Activated T-cell treated with anti-CD3 and anti-CD28 coated beads for 4 hours (primary cell): ENCODE results near the gene CDK11A.
"Not testable (repeated sequence)": the region's sequence is repeated elsewhere in the genome, so short reads cannot be mapped to it uniquely, and the experiment has no call there.

ENCODE experiments used
- DNase-seq: peaks from one replicate; pipeline ENCODE4 v3.0.0-alpha.2; 2020

The CDK11A gene

DNA sequence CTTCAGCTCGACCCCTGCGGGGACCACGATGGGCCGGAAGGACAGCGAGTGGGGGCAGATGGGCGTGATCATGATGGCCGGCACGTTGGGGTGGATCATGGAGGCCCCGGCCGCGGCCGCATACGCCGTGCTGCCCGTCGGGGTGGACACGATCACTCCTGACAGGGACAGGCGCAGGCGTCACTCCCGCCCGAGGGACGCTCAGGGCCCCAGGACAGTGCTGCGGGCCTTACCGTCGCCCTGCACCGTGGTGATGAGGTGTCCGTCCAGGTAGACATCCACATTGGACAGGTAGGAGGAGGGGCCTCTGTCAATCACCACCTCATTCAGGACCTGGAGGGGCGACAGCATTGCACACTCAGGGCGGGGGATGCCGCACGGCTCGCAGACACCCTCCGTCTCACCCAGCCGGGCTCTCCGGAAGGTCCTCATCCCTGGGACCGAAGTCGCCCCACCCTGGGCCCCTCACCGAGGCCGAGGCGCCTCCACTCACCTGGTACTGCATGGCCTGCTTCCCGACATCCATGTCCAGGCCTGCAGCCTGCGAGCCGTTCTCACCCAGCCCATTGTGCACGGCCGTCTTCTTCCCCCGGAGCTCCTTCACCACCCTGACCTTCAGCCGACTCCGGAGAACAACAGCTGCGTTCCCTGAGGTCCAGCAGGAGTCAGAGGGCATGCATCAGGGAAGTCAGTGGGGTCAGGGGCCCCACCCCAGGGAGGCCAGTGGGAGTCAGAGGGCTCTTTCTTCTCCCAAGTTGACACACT is 30.1 kb upstream of the CDK11A start:
- DNase-seq = no peak

DNA sequence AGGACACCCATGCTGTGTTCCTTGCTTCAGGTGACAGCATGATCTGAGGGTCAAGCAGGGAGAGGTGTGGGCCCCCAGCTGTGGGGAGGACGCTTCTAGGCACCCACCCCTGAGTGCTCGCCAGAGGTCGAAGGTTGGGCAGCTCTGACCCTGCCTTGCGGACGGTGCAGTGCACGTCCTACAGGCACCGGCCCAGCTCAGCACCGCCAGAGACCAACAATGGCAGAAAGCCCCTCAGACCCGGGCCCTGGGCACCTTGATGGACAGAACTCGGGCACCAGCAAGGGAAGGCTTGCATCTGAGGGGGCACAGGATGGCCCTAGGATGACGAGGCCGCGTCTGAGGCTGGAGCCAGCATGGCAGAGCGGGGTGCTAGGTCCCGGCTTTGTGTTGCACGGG is 29.4 kb upstream of the CDK11A start:
- no peak for DNase-seq

DNA sequence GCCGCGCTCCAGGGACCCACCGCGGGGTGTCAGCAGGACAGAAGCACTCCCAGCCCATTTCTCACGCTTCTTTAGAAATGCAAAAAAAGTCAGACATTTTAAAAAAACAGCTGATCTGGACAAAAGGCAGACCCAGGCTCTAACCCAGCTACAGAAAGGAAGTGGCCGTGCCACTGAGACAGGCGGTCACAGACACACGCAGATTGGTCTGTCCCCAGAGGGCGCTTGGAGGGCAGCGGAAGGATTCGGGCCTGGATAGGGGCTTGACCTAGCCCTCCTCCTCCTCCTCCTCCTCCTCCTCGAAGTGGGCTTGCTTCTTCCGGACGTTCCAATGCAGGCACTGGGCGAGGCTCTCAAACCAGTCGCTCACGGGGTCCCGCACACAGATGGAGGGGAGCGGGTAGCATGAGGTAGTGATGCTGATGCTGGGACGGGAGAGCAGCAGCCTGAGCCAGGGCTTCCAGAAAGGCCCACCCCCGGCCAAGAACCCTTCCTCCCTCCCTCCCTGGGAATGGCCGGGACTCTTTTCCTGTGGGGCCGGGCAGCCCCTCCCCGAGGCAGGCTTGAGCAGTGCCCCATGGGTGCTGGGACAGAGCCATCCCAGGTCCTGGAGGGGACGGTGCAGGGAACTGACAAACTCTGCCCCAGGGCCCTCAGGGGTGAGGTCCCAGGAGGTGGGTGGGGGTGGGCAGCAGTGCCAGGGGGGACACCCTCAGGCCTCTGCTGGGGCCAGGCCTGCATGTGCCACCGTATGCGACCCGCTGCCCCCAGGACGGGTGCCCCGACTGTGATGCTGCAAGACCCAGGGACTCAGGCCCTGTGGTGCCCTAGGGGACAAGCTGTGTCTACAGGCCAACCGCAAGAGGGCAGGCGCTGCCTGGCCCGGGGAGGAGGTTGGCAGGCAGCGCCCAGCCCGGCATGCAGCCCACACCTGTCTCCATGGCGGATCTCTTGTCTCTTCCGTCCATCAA is 28.8 kb upstream of the CDK11A start:
- DNase-seq = no peak

DNA sequence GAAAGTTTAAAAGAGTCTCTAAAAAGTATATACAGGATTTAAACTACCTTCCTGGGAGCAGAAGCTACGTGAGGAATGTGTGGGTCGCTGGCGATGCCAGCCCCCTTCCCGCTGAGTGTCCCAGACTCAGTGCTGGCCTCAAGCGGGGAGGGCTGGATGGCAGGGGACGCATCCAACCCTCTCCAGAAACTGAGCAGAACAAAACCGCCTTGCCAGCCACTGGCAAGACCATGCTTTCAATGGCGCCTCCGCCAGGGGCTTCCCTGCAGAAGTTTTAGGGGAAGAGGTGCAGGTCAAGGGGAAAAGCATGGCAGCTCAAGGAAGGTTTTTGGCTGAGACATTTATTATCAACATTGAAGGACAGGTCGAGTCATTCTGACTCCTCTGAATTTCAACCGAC is 28.0 kb upstream of the CDK11A start:
- no peak for DNase-seq

DNA sequence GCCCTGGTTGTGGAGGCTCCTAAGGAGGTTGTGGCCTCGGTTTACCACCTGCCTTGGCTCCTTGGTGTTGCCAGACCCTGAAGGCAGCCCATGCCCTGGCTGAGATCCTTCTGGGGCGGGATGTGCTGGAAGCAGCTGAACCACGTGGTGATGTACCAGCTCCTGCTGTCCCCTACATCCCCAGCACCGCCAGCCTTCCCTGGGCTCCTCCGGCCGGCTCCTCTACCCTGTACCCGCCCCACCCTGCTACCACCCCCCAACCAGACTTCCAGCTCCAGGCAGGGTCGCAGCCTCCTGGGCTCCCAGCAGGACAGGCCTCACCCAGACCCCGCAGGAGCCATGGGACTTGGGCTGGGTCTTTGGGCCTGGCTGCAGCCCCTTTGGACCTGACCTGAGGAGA is 25.8 kb upstream of the CDK11A start:
- DNase-seq = not testable (repeated sequence)

DNA sequence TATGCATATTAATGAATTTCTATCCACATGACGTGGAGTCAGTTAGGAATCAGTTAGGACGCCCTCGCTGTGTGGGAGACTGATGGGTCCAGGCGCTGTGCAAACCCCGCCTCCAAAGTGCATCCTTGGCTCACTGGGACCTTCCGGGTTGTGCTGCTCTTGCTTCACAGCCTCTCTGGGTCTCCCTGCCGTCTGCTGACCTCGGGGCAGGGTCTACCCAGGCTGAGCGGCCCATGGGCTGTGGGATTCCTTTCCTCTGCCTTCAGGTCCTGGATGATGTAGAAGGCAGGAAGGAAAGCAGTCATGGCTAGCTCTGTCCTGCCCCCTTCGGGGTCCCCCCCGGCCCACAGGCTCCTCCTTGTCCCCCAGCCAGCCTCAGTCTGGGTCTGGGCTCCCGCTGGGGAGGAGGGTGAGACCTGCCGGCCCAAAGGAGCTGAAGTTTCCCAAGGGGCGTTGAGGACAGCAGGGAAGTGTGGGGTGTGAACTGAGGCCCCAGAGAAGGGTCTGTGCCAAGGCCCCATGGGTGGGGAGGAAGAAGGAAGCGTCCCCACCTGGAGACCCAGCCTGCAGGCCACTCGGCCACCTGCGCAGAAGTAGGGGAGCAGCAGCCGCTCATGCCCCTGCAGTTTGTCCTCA is 24.6 kb upstream of the CDK11A start:
- no peak for DNase-seq

DNA sequence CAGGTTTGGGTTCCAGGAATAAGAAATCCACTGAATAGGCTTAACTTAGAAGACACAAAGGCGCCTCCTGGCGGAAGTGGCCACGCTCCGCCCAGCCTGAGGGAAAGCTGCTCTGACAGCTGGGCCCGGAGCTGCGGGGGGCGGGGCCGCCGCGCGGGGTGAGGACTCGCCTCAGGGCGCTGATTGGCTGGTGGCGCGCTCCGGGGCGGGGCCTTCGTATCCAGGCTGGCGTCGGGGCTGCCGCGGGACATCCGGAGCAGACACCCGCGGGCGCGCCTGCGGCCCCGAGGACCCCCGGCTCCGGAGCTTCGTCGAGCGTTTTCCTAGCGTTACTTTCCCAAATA is 22.4 kb upstream of the CDK11A start:
- DNase-seq = not testable (repeated sequence)

DNA sequence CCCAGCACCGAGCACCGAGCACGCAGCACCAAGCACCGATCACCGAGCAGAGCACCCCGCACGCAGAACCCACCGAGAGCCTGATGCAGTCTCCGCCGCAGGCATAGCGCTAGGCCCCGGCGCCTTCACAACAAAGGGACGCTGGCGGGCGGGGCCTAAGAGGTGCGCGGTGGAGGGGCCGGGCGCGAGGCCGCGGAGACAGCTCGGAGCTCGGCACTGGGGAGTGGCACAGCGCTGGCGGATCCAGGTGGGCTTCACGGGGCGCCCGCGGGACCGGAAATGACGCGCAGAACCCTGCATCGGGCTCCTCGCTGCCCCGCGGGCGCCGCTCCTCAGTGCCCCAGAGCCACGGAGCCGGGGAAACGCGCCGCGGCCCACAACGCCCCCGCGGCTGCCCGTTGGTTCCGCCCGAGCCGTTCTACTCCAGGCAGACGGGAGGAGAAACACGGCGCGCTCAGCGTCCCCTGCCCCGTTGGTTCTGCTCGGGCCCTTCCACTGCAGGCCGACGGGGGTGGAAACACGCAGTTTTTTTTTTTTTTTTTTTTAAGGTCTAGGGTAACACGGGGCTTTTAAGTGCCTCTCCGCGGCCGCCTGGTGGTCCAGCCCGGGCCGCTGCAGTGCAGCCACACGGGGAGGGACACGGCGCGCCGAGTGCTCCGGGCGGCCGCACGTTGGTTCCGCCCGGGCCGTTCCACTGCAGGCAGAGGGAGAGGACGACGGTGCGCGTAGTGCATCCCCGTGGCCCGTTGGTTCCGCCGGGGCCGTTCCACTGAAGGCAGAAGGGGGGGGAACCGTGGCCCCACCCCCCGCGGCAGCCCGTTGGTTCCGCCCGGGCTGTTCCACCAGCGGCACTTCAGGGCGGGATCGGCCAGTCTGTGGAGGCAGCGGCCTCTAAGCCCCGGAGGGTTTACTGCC is 21.8 kb upstream of the CDK11A start:
- DNase-seq = peak; percentile 89

DNA sequence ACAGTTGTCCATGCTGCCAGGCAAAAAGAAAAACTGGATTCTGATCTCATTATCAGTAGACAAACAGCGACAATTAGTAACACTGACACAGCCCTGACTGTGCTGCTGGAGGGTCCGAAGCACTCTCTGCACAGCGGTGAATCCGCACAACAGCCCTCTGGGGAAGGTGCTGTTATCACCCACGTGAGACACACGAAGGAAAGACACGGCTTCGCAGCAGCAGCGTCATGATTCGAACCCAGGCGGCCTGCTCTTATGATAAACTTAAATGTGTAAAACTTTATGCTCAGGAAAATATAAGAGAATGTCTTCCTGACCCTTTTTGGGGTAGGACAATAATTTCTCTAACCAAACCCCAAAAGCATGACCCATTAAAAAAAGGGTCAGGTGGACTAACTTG is 18.4 kb upstream of the CDK11A start:
- not testable (repeated sequence) for DNase-seq

DNA sequence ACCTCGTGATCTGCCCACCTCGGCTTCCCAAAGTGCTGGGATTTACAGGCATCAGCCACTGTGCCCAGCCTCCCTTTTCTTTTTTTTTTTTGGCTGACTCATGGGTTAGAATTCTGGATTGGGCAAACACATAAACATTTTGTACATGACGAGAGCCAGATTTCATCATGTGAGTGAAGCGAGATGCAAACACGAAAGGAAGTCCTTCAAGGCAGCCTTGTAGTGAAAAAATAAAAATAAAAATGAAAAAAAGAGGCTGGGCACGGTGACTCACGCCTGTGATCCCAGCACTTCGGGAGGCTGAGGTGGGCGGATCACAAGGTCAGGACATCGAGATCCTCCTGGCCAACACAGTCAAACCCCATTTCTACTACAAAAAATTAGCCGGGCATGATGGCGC is 16.9 kb upstream of the CDK11A start:
- DNase-seq = not testable (repeated sequence)

DNA sequence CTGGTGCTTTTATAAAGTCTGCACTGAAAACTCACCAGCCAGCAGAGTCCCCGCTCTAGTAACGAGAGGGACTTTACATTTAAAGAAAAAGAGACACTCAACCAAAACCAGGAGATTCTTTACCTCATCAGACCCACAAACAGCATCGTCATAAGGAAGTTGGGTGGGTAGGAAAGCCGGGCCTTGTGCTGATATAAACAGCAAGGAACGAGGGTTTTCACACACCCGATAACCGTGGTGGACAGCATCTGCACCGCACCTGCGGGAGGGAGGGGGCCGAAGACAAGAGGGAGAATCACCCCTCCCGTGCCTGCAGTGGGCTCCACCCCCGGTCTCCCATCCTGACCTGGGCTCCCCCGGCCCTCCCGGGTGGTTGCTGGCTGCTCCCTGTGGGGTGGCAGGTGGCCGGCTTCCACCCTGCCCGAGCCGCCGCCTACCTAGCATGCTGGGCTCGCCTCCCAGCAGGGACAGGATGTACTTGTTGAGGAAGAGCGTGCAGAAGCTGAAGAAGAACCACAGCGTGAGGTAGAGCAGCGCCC is 14.7 kb upstream of the CDK11A start:
- not testable (repeated sequence) for DNase-seq

DNA sequence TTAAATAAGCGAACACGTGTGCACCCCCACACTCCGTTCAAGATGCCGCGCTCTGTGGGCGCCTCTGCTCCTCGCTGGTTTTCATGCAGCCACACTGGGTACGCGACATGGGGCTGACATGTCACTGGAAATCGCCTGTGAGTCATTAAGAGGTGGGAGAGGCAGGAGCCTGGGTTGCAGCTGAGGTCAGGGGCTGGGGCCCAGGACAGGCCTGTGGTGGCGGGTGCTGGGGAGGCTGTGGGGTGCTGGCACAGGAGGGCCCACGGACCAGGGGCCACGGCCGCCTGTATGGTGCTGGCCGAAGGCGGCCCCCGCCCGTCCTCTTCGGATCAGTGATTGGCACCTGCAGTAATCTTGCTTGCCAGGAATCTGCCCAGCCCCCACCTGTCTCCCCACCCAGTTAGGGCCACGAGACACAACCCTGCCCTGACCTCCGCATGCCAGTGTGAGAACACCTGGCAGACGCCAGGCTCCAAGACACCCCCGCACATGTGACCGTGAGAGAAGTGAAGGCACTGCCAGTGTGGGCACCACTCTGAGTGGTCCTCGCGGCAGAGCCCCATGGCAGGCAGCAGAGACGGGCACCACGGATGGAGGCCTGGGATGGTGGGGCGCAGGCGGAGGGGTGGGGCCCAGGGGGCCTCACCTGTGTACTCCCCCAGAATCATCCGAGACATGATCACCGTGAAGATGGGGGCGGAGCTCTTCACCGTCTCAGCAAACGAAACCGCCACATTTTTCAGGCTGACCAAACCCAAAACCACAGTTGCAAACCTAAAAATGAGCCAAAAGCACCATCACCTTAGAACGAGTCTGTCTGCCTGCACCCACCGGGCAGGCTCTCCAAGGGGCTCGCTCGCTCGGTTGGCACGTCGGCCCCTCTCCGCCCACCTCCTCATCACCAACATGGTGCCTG is 13.8 kb upstream of the CDK11A start:
- DNase-seq = not testable (repeated sequence)

DNA sequence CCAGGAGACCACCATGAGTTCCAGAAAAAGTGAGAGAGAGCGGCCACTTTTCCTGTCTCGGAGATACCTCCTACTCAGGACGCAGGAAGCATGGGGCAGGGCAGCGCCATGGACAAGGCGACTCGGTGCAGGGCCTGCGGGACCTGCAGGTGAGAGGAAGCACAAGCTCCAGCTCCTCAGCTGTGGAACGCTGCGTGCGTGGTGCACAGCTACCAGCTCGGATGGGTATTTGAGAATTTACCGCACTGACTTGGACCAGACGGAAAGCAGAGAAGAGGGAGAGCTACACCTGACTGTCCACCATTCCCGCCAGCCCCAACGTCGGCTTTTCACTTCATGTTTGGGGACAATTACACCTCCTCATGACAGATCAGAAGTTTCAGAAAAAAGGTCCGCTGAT is 8.2 kb upstream of the CDK11A start:
- no peak for DNase-seq

DNA sequence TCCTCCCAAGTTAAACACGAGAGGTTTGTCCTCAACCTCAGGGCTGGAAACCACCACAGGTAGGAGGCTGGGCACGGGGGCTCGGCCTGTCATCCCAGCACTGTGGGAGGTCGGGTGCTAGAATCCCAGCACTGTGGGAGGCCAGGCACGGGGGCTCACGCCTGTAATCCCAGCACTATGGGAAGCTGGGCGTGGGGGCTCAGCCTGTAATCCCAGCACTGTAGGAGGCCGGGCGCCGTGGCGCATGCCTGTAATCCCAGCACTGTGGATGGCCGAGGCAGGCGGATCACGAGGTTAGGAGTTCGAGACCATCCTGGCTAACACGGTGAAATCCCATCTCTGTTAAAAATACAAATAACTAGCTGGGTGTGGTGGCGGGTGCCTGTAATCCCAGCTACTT is 6.7 kb upstream of the CDK11A start:
- DNase-seq = no peak

DNA sequence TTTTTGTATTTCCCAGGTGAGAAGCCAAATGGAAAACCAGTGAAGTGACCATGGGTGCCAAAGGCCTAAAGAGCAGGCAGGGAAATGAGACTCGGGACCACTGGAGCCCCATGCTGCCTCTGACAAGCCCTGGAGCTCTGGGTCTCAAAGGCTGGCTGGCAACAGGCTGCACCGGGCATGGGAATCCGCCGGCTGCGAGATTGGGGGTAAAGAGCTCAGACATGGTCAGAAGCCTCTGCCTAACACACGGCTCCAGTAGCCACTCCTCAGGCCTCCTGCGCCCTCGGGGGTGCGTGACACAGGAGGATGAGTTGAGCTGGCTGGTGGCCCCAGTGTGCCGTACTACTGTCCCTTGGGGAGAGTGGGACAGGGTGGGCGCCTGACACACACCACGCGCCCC is 6.1 kb upstream of the CDK11A start:
- not testable (repeated sequence) for DNase-seq

DNA sequence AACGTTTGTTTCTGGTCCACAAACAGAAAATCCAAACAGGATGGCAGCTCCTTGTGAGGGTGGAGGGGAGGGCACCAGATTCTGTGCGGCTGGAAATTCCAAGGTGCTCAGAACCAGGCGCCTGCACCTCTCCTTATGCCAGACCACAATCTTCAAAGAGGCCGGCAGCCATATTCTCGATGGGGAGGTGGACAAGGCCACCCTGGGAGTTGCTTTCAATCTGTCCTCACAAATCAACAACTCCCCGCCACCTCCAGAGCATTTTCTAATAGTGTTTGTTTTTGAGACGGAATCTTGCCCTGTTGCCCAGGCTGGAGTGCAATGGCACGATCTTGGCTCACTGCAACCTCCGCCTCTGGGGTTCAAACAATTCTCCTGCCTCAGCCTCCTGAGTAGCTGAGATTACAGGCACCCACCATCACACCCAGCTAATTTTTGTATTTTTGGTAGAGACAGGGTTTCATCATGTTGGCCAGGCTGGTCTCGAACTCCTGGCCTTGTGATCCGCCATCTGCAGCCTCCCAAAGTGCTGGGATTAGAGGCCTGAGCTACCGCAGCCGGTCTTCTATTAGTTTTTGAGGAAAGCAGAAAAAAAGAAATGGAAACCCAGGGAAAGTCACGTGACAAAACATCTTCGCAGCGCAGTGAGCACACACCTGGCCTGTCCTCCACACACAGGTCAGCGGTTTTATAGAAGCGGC is 5.1 kb upstream of the CDK11A start:
- not testable (repeated sequence) for DNase-seq

DNA sequence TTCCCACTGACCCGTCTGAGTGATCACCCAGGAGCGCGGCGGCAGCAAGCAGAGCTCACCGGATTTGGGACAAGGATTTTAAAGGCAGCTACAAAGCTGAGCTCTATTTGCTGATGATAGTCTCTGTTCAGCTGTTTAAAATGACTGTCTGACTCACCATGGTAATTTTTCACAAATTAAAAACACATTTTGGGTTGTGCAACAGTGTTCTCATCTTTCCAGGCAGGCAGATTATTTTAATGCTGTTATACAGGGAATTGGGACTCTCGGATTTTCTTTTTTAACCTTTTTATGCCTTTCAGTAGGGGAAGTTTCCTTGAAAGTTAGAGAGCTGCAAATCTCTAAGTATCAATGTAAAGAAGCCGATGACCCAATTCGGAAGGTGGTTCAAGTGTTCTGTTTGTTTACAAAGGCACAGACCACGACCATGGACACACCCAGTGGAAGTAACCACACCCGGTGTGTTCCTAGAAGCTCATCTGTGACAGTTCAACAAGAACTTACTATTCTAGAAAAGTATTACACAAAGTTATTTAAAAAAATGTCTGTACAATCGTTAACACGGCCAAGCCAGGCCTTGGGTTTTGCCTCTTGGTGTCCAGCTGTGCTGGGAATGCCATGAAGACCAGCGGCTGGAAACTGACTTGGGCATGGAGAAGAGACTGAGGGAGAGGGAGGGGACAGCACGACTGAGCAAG is 4.3 kb upstream of the CDK11A start:
- not testable (repeated sequence) for DNase-seq

DNA sequence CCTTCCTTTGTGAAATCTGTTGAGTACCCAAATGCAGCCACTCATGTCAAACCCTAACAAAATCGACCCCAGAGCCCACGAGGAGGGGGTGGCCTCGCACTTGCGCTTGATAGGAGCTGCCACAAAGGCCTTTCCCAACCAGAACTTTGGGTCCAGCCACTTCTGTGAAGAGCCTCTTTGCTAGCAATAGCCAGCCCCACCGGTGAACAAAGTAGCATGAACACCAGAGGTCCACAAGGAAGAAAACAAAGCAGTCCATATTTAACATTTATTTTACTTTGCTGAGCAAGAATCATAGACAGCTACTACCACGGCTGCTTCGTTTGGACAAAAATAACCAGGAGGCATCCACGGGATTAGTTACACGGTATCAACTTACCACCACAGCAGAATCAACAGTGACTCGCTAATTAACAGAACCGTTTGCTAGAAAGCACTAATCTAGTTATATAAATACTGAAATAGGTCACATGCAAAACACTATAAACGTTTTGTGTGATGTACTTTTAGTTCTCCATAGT is 3.0 kb upstream of the CDK11A start:
- not testable (repeated sequence) for DNase-seq

DNA sequence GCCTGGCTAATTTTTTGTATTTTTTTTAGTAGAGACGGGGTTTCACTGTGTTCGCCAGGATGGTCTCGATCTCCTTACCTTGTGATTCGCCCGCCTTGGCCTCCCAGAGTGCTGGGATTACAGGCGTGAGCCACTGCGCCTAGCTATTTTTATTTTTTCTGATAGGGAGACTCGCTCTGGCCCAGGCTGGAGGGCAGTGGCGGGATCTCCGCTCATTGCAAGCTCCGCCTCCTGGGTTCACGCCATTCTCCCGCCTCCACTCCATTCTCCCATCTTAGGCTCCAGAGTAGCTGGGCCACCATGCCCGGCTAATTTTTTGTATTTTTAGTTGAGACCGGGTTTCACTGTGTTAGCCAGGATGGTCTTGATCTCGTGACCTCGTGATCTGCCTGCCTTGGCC is 1.9 kb upstream of the CDK11A start:
- DNase-seq = not testable (repeated sequence)
